ENCODE measurements around the gene VPS13D. TPM values are rescaled to one million over a fixed set of nuclear protein-coding genes. Genes with fewer than 3 reads are reported as not detected.

VPS13D gene
- total RNA-seq, 1 donor from 2014 or later: 88.9 TPM

DNA sequence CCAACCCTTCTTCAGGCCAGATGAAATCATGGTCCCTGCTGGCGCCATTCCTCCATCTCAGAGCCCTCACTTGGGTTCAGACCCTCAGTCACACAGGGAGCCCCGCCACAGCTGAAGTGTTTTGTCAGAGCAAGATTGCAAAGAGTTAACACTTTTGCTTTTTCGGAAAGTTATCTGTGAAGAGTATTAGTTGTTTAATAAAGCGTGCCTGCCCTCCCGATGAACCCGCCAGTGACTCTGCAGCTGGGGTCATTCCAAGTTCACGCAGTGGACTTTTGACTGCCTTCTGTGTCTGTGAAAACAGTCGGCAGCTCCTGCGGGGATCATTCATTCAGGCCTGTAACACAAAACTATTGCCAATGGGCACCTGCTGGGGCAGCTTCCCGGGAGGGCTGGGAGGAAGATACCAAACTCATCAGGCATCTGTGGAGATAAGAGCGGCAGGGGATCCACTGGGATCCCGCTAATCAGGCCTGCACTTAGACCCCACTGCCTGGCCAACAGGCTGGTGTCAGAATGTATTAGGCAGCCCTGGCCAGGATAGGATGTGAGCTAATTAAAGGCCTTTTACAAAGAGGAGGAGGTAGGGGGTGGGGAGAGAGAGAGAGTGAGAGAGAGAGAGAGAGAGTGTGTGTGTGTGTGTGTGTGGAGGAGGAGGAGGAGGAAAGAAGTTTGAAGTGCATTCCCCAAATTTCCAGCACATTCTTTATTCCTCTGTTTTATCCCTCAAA, 203.7 kb downstream of the VPS13D start:
- peaks cover 59% of the 10 kb centered on the region for H3K4me1 ChIP-seq
- TF ChIP-seq POLR2A (IDR thresholded peaks at IDR 0.05) (no peak), POLR2AphosphoS5 (IDR thresholded peaks at IDR 0.05; ENCODE audit: insufficient read depth in 1 of 2, low read depth in 1 of 2) (peak in 1 of 2 donors; percentile 18)
- DNase-seq (ENCODE audit: extremely low spot score in 2 of 2): no peak
- H3K36me3 ChIP-seq: no peaks in the 10 kb centered on the region
- H3K27me3 ChIP-seq: no peaks in the 10 kb centered on the region
- intact Hi-C loops (cut with DNase I): no loop called here
- no peak overlapping the region for H3K4me3 ChIP-seq
- peak overlapping the region; percentile 79 for H3K27ac ChIP-seq
- no peaks in the 10 kb centered on the region for H3K9me3 ChIP-seq

- no peaks in the 10 kb centered on the region for H3K27me3 ChIP-seq
- H3K4me1 ChIP-seq: peaks cover 65% of the 10 kb centered on the region
- H3K9me3 ChIP-seq: no peaks in the 10 kb centered on the region
- peak overlapping the region; percentile 79 for H3K27ac ChIP-seq
- TF ChIP-seq, protein P1, sequence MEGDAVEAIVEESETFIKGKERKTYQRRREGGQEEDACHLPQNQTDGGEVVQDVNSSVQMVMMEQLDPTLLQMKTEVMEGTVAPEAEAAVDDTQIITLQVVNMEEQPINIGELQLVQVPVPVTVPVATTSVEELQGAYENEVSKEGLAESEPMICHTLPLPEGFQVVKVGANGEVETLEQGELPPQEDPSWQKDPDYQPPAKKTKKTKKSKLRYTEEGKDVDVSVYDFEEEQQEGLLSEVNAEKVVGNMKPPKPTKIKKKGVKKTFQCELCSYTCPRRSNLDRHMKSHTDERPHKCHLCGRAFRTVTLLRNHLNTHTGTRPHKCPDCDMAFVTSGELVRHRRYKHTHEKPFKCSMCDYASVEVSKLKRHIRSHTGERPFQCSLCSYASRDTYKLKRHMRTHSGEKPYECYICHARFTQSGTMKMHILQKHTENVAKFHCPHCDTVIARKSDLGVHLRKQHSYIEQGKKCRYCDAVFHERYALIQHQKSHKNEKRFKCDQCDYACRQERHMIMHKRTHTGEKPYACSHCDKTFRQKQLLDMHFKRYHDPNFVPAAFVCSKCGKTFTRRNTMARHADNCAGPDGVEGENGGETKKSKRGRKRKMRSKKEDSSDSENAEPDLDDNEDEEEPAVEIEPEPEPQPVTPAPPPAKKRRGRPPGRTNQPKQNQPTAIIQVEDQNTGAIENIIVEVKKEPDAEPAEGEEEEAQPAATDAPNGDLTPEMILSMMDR (IDR thresholded peaks at IDR 0.05): no peak
- no peak for TF ChIP-seq POLR2A (IDR thresholded peaks at IDR 0.05)
- no peak for TF ChIP-seq POLR2AphosphoS5 (IDR thresholded peaks at IDR 0.05; ENCODE audit: insufficient read depth in 1 of 2, low read depth in 1 of 2)
- intact Hi-C loops (cut with DNase I): no loop called here
- no peak for DNase-seq (ENCODE audit: extremely low spot score in 2 of 2)
- no peaks in the 10 kb centered on the region for H3K36me3 ChIP-seq
- no peak overlapping the region for H3K4me3 ChIP-seq
Measured at GRCh38 chr1:12434174-12434573, 204.3 kb downstream of the VPS13D start.

DNA sequence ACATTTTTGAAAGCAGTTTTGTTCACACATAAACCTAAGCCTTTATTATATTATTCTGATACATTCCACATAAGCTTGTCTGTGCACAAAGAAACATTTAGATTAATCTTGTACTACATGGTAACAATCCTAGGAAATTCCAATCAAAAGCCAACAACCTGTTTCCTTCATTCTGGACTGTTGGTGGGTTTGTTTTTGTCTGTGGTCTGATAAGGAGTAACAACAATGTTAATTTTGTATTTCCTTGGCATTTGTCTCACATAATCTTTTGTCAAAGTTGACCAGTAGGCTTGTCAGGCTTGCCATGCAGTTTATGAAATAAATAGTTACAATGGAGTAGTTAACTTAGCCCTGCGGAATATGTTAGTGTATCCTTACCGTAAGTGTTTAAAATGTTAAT, 204.9 kb downstream of the VPS13D start:
- Histone ChIP-seq H3K4me1 (peaks cover 65% of the 10 kb centered on the region), H3K36me3 (no peaks in the 10 kb centered on the region), H3K9me3 (no peaks in the 10 kb centered on the region), H3K27me3 (no peaks in the 10 kb centered on the region), H3K27ac (peak overlapping the region; percentile 79), H3K4me3 (no peak overlapping the region)
- TF ChIP-seq POLR2A (IDR thresholded peaks at IDR 0.05) (no peak), POLR2AphosphoS5 (IDR thresholded peaks at IDR 0.05; ENCODE audit: insufficient read depth in 1 of 2, low read depth in 1 of 2) (peak in 1 of 2 donors; percentile 23)
- DNase-seq (ENCODE audit: extremely low spot score in 2 of 2): no peak
- intact Hi-C loops (cut with DNase I): no loop called here

DNA sequence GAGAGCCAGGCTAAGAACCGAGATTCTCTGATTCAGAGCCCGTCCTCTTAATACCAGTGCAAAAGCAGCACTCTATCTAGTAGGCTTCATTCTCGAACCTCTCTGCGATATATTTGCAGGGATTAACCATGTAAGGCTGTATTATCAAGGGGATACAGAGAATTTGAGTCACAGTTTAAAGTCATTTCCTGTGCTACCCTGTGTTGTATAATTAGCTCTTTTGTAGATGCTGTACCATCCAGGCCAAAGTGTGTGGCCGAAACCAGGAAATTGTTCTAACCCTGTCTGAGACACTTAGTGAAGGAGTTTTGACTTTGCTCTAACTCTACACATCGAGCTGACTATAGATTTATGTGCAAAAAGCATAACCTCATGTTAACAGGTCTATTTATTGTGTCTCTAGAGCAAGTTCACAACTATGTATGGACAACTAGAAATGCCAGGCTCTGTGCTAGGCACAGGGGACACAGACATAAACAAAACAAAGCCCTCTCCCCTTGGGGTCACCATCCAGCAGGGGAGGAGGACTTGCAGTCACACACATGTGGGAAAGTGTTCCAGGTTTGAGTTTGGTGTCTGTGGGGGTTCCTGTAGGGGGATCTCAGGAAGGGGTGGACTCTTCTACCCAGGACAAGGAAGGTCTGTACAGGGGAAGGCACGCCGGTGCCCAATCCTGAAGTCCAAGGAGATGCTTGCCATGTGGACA, 206.0 kb downstream of the VPS13D start:
- intact Hi-C loops (cut with DNase I): no loop called here
- peaks cover 66% of the 10 kb centered on the region for H3K4me1 ChIP-seq

GRCh38 chr1:12436345-12436658, 206.5 kb downstream of the VPS13D start:
- TF ChIP-seq, protein P1 (IDR thresholded peaks at IDR 0.05): no peak
- TF ChIP-seq POLR2A (IDR thresholded peaks at IDR 0.05) (no peak), POLR2AphosphoS5 (IDR thresholded peaks at IDR 0.05; ENCODE audit: insufficient read depth in 1 of 2, low read depth in 1 of 2) (no peak)
- DNase-seq (ENCODE audit: extremely low spot score in 2 of 2): no peak
- Histone ChIP-seq H3K27me3 (no peaks in the 10 kb centered on the region), H3K4me3 (no peak overlapping the region), H3K4me1 (peaks cover 71% of the 10 kb centered on the region), H3K27ac (peak overlapping the region; percentile 61), H3K36me3 (no peaks in the 10 kb centered on the region), H3K9me3 (no peaks in the 10 kb centered on the region)
- intact Hi-C loops (cut with DNase I): no loop called here

More for the DNA sequence above, 206.0 kb downstream of the VPS13D start:
- H3K9me3 ChIP-seq: no peaks in the 10 kb centered on the region
- no peaks in the 10 kb centered on the region for H3K27me3 ChIP-seq
- no peaks in the 10 kb centered on the region for H3K36me3 ChIP-seq
- DNase-seq (ENCODE audit: extremely low spot score in 2 of 2): no peak
- peak overlapping the region; percentile 61 for H3K27ac ChIP-seq
- TF ChIP-seq POLR2AphosphoS5 (IDR thresholded peaks at IDR 0.05; ENCODE audit: insufficient read depth in 1 of 2, low read depth in 1 of 2): peak in 1 of 2 donors; percentile 56
- TF ChIP-seq POLR2A (IDR thresholded peaks at IDR 0.05): no peak
- TF ChIP-seq, protein P1 (IDR thresholded peaks at IDR 0.05): no peak
- no peak overlapping the region for H3K4me3 ChIP-seq

All from vagina (tissue), 2 donors.